ENCODE data around the gene SCRN2.

- TF ChIP-seq CTCF (conservative IDR thresholded peaks at IDR 0.05) (no peak), ZFX (IDR thresholded peaks at IDR 0.05) (no peak)
Observed at GRCh38 chr17:47879028-47879585, 38.0 kb upstream of the SCRN2 start.
